ENCODE results near the gene SYMPK.

Gene SYMPK

DNA sequence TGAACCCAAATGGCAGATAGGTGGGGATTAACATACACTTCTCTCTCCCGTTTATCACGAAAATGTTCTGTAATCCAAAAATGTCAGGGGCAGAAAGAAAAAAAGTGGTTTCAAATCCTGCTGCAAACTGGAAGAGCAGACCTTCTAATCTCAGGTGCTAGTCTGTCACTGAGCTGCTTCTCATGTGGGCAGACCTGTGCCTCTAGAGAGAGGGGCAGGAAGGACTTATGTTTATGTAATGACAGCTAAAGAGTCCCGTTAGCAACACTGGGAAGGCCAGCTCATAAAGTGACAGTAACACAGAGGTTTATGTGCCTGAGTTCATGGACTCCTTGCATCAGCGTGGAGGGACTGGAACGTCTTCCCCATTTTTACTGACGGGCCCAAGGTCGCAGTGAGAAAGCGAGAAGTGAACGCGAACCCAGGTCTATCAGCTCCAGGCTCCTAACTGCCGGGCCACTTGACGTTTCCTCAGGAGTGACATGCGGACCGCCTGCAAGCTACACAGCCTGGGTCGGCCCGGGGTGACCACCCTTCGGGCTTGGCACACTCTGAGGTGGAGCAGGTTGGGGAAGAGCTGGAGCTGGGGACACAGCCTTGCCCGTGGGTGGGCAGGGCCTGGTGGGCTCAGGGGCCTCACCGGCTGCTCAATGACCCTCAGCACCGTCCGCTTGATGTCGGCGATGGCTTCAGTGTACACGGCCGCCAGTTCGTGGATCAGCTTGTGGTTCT, 38.2 kb downstream of the SYMPK start:
- DNase-seq, result no peak

DNA sequence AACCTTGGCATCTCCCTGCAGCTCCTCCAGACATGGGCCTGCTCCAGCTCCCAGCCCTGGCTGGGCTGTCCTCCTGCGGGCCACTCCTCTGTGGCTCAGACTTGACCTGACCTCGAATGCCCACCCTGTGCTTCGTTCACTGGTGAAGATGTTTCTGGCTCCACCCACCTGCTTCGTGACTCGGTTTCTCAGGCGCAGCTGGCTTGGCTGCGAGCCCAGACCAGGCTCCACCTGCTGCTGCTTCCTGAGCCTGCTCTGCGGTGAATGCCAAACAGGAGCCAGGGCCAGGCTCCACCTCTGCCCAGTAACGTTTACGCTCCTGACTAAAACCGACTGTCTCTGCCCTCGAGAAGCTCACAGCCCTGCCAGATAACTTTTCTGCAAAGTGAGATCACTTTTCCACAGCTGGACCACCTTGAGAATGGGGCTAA, 38.9 kb downstream of the SYMPK start:
- no peak for DNase-seq

DNA sequence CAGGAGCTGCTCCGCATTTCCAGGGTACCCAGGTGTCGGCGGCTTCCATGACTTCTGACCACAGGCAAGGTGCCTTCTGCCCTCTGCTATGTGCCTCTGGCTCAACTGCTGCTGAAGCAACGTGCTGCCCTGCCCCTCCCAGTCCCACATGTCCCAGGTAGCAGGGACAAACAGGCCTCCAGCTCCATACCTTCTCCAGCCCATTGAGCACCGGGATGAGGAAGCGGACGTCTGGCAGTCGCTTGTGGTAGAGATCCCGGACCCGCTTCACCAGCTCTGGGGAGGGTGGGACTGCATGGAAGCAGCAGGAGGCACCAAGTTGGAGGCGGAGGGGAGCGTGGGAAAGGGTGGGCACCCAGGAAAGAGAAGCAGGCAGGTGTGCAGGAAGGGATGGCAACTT, 39.8 kb downstream of the SYMPK start:
- no peak for DNase-seq

DNA sequence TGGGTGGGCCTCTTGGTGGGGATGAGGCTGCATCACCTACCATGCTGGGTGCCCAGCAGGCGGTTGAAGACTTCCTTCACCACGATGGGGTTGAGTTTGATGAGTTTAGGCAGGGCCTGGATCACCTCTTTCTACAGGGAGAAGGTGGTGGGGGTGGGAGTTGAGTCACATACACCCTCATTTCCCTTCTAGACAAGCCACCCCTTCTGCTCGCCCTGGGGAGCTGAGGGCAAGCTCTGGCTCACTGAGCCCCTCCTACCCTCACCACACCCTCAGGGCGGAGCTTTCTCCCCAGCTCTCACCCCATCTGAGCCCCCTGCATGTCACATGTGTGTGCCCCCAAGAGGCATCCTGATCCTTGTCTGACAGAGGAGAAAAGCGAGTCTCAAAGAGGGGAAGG, 40.2 kb downstream of the SYMPK start:
- no peak for DNase-seq

DNA sequence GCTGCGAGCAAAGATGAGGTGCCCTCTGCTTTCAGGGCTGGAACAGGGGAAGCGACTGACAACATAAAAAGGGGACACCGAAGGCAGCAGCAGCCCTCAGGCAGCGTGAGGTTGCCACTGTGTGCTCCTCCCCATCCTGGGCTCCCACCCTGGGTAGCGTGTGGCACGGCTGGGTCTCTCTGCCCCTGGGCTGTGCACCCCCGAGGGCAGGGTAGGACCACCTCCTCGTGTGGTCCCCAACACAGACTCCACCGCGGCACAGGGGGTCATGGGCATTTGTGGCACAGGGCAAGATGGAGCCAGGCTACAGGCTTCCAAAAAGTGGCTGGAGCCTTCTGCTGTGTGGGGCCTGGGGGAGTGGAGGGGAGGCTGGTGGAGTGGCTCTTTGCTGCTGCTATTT, 41.4 kb downstream of the SYMPK start:
- no peak for DNase-seq

DNA sequence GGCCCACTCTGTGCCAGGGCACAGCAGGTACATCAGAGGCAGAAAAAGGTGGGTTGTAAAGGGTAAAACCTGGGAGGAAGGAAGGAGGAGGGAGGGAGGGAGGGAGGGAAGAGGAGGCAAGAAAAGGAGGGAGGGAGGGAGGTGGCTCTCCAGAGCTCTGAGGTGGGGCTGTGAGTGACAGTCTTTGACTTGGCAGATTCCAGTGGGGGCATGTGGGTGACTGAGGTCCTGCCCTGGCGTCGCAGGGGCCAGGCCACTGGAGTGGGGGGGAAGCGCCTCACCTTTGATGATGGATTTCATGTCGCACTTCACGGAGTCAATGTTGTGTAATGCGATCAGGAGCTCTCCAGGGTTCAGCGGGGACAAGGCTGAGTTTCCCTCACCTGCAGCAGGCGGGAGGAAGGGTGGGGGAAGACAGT, 41.8 kb downstream of the SYMPK start:
- DNase-seq, result no peak

DNA sequence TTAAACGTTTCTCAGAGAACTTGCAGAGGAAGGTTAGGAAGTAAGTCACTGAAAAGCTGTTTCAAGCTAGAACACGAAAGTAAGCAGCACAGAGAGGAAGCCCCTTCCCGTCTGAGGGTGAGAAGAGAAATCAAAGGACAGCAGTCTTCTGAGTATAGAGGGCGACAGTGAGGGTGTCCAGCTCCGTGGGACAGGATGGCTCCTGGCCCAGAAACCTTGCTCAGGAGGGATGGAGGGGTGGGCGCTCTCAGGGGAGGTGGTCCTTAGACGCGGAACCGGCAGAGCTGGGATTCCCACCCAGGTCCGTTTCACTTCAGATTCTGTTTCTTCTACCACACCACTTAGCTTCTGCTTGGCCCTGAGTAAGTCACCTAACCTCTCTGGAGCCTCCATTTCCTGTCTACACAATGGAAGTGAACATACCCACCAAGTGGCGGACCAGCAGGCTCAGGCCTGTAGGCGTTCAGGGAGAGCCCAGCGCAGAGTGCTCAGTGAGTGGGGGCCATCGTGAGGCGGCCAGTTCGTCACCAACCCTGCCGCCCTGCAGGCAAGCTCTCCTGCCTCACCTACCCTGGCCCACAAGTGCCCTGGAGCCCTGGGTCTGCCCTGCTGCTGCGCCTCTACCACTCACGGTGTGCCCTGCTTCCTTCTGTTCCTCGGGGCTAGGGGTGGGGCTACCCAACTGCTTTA, 42.4 kb downstream of the SYMPK start:
- no peak for DNase-seq

DNA sequence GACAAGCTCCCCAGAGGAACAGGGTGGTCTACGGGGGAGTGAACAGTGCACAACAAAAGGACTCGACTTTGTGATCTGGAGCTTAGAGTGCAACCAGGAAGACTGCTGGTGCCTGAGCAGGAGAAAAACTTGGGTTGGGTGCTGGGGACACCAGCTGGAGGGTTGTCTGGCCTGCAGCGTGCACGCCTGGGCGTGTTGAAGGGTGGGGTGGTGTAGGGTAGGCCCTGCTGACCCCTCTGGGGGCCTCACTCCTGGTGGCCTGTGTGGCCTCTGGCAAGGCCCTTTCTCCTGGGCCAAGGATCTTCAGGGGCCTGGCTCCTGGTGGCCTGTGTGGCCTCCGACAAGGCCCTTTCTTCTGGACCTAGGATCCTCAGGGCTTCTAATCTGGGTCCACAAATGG, 43.2 kb downstream of the SYMPK start:
- no peak for DNase-seq

DNA sequence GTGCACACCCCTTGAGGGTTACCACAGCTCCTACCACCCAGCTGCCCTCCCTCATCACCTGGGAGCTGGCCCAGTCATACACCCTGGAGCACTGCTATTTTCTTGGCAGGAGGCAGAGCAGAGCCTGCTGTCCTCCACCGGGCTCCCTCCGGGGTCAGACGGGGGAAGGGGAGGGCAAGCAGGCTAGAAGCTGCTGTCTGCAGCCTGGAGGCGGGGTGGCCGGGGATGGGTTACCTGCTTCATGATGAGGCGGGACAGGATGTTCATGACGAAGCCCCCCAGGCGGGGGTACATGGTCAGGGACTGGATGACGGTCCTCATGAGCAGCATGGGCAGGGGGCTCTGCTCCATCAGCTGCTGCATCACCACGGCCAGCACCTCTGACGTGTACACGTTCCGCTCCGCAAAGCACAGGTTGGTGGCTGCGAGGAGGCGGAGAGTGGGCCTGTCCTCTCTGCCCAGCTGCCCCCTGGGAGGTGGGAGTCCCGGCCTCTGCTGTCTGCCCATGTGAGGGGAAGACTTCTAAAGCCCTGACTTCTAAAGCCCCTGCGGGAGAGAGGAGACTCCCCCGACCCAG, 45.1 kb downstream of the SYMPK start:
- no peak for DNase-seq

DNA sequence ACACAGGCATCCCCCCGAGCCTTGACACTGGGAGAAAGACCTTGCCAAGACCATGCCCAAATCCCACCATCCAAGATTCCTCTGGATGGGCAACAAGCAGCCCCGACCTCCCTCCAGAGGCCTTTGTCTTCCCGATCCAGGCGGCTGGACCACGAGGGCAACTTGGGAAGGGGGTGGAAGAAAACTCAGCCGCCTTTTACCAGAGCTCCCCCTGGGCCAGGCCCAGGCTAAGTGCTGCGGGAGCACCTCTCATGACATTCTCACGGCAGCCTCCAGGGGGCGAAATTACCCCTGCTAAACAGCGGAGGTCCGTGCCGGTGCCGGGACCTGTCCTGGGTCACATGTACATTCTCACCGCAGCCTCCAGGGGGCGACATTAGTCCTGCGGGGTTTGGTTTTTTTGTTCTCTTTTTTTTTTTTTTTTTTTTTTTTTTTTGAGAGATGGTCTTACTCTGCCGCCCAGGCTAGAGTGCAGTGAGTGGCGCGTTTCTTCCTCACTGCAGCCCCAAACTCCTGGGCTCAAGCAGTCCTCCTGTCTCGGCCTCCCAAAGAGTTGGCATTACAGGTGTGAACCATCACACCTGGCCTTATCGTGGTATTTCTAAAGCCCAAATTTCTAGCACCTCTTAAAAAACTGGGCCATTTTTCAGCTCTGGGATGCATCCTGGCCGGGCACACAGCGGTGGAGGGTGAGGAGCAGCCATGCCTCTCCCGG, 45.8 kb downstream of the SYMPK start:
- DNase-seq, result peak; percentile 26

DNA sequence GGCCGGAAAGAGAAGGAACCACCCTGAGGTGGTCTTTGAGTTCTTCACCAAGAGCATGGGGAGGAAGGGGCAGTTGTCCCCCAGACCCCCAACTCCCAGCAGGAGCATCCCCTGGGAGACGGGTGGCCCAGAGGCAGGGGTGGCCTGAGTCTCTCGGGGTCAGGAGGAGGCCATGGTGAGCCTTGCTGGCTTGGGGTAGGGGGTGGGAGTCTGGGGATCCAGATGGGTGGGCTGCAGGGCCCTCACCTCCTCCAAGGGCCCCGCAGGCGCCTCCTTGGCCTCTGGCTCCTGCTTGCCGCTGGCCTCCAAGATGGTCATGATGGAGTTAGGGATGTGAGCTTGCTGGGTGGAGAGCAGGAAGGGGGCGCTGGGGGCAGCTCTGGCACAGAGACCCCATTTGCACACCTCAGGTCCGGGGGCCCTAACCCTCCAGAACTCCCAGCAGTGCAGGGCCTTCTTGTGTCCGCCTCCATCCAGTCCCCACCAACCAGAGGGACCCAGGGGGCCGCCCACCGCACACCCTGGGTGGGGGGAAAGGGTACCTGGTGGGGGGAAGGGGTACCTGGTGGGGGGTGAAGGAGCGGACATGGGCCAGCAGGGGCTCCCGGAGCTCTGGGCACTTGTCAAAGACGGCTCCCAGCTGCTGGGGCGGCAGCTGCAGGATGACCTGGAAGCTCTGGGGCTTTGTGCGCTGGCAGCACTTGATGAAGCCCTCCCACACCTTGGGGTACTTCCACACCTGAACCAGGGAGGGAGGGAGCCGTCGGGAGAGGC, 46.5 kb downstream of the SYMPK start:
- no peak for DNase-seq

DNA sequence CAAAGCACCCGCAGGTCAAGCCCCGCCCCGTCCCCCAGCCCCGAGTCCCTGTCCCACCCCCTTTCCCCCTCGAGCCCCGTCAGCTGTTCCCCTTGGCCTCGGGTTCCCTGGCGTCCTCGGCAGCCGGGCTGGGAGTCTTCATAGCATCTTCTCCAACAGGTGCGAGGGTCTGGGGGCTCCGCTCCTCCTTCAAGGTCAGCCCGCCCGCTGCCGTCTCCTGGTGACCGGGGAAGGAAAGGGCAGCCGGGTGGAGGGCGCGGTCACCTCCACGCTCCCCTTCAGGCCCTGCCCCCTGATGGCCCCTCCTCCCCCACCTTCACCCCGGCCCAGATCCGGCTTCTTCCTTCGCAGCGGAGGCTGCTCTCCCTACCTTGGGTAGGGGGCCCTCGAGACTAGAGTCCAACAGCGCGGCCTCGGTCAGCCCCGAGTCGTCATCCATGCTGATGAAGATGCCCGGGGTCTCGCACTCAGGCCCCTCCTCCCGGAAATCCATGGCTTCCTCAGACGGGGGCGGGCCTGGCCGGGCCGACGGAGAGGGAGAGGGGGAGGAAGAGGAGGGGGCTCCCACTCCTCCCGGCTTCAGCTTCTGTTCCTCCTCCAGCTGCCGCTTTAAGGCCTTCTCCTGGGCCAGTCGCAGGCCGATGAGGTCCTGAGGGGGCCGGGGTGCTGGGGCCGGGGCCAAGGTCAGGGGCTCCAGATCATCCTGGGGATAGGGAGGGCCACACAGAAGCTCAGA, 47.3 kb downstream of the SYMPK start:
- DNase-seq, result no peak

DNA sequence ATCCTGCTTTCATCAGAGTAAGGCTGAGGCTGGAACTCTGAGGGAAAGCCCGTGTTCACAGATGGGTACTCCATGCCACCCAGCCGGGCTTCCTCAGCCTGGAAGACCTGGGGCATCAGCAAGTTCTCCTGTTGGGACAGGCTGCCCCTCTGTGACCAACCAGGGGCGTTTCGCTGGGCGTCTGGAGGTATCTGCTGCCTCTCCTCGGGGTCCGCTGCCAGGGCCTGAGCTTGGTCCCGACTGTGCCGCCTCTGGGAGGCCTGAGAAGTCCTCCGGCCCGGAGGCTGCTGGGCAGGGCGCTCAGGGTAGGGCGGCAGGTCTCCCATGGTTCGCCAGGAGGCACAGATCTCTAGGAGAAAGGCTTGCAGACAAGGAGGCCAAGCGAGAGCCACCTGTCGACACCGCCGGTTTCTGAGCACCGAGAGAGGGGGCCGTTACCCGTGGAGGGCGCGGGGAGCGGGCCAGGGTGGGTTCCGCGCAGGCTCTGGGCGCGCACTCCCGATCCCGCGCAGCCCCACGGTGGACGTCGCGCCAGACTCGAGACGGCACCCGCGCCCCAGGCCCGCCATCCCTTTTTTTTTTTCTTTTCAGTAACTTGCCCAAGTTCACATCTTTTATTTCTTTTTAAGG, 48.0 kb downstream of the SYMPK start, which contains the start of gene RSPH6A:
Gene RSPH6A, minus strand, starts transcription at position 458 of the 630 bp plus-strand sequence. Its CDS starts 132 bp downstream, at position 326.
- DNase-seq, result no peak

DNA sequence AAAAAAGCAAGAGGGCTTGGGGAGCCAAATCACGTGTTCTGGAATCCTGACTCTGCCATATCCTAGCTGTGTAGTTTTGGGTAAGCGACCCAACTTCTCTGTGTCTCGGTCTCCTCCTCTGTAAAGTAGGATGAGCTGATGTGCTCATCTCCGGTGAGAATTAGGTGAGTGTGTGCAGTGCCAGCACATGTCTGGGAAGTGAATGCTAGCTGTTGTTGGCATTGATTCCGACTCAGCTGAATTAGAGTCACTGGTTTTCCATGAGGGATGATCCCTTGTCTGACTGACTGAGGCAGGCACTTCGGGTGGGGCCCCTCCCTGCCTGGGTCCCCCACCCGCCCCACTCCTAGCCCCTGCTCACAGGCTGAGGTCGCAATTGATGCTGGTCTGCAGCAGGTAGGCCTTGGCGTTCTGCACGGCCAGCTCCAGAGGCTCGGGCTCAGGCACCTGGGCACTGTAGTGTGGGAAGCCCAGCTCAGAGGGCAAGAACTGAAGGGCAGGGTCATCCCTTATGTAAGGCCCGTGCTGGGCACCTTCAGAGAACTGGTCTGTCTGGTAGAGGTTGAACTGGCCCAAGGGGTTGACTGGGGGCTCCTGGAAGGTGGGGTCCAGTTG, 48.7 kb downstream of the SYMPK start:
- DNase-seq, result no peak

DNA sequence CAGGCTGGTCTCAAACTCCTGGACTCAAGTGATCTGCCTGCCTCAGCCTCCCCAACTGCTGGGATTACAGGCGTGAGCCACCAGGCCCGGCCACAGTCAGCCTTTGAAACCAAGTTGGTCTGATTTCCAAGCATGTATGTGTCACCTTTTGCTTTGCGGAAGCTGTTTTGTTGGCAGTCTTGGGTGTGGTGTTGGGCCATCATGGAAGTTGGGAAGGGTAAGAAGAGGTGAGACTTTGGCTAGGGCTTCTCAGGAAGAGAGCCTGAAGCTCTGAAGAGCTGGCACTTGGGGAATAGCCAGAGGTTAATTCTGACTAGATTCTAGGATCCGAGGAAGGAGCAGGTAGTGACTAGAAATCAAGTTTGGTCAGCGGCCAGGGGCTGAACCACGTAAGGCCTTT, 50.6 kb downstream of the SYMPK start:
- no peak for DNase-seq

DNA sequence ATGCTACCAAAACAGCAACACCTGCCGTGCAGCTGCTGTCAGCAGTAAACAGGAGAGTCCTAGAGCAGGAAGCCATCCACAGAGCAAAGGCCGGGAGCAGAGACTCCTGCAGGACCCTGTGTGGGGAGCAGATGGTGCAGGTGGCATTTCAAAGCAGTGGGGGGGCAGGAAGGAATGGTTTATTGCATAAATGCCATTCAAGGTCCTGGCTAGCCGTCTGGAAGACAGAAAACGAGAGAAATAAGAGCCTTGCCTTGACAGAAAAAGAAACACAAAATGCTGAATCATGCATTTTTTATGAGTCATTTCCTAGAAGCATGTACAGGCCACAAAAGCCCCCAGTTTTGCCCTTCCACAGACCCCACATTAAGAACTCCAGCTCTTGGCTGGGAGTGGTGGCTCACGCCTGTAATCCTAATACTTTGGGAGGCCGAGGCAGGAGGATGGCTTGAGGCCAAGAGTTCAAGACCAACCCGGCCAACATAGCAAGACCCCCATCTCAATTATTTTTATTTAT, 53.2 kb downstream of the SYMPK start:
- DNase-seq, result no peak

DNA sequence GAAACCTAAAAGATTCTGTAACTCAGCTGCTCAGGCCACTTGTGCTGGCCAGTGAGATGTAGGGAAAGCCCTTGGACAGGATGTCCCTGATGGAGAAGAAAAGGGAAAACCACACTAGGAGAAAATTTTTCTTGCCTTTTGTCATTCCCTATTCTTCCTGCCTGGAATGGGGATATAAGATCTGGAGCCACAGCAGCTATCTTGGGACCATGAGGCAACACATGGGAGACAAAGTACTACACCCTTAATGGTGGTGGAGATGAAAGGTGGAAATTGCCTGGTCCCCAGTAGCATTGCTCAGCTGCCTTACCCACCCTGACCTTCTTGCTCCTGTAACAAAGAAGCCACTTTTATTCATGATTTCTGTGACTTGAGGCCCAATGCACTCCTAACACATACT, 57.2 kb downstream of the SYMPK start:
- no peak for DNase-seq

DNA sequence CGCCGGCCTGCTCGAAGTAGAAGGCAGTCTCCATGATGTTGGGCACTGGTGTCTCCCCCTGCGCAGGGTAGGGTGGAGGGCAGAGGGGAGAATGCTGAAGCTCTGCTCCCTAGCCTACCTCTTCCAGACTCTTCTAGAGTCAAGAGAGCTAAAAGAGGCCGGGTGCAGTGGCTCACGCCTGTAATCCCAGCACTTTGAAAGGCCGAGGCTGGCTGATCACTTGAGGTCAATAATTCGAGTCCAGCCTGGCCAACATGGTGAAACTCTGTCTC, 58.1 kb downstream of the SYMPK start:
- no peak for DNase-seq

DNA sequence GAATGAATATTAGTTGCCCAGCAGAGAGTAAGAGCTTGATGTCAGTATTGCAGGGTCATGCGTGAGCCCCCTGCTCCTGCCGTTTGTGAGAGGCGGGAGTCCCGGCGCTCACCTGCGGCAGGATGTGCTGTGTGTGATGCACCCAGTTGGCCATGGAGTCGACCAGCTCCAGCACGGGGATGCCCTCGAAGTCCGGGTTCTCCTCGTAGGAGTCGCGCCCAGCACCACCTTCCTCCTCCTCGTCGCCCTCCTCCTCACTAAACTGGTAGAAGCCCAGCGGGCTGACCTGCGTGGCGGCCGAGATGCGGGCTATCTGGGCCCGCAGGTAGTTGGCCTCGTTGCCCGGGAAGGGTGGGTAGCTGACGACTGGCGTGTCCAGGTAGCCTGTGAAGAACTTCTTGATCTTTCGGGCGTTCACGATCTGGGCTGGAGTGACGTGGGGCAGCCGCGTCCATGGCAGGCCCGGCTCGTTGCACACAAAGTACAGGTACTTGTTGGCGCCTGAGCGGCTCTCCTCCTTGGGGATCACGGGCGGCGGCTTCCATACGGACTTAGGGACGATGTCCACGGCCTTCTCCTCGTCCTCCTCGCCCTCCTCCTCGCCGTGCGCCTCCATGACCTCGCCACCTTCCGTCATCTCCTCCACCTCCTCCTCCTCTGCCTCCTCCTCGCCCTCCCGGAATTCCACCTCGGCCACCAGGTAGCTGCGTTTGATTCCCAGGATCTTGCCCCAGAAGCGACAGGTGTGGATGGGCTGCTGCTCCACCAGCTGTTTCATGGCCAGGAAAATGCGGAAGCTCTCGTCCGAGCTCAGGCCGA, 58.6 kb downstream of the SYMPK start:
- no peak for DNase-seq

DNA sequence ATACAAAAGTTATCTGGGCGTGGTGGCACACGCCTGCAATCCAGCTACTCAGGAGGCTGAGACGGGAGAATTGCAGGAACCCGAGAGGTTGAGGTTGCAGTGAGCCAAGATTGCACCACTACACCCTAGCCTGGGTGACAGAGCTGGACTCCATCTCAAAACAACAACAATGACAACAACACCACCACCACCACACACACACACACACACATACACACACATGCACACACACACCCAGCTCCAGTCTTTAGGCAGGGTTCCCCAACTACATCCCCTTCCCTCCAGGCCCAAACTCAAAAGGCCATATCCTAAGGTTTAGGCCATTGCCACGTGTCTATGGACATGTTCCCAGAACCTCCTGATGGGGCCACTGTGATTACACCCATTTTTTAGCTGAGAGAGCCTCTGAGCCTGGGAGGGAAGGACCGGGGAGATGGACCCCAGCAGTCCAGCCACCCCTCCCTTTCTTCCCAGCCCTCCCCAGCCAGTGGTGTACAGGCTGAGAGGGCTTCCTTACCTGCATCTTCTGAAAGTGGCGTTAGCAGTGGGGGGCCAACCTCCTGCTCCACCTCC, 61.3 kb downstream of the SYMPK start:
- DNase-seq, result no peak

All from NCI-H1436 treated with DMSO at 0.1 percent for 48 hours (cell line).